Measurements from ENCODE around the gene OR8H1.

- TF ChIP-seq CTCF (IDR thresholded peaks at IDR 0.05) (no peak), POLR2A (IDR thresholded peaks at IDR 0.05) (no peak)
These were observed at the start of gene OR8H1 for GRCh38 chr11:56292154-56292553.
